ENCODE measurements around the gene HRAS.

Gene HRAS

DNA sequence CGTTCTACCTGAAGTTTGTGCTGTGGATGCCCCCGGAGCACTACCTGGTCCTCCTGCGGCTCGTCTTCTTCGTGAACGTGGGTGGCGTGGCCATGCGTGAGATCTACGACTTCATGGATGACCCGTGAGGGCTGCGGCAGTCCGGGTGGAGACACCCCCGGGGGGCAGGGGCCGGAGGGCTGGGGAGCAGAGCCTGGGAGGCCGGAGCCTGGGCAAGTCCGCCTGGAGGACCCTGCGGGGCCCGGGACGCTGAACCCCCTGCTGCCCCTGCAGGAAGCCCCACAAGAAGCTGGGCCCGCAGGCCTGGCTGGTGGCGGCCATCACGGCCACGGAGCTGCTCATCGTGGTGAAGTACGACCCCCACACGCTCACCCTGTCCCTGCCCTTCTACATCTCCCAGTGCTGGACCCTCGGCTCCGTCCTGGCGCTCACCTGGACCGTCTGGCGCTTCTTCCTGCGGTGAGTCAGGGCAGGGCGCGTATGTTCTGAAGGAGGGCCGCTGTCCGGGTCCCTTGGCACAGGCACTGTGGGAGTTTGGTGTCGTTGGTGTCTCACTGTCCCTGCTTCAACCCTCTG is 45.7 kb downstream of the HRAS start:
- TF ChIP-seq, protein P1, sequence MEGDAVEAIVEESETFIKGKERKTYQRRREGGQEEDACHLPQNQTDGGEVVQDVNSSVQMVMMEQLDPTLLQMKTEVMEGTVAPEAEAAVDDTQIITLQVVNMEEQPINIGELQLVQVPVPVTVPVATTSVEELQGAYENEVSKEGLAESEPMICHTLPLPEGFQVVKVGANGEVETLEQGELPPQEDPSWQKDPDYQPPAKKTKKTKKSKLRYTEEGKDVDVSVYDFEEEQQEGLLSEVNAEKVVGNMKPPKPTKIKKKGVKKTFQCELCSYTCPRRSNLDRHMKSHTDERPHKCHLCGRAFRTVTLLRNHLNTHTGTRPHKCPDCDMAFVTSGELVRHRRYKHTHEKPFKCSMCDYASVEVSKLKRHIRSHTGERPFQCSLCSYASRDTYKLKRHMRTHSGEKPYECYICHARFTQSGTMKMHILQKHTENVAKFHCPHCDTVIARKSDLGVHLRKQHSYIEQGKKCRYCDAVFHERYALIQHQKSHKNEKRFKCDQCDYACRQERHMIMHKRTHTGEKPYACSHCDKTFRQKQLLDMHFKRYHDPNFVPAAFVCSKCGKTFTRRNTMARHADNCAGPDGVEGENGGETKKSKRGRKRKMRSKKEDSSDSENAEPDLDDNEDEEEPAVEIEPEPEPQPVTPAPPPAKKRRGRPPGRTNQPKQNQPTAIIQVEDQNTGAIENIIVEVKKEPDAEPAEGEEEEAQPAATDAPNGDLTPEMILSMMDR (IDR thresholded peaks at IDR 0.05; ENCODE audit: low read depth, low read length): no peak
- no peak overlapping the region for H3K4me3 ChIP-seq (ENCODE audit: low read depth, low read length)

DNA sequence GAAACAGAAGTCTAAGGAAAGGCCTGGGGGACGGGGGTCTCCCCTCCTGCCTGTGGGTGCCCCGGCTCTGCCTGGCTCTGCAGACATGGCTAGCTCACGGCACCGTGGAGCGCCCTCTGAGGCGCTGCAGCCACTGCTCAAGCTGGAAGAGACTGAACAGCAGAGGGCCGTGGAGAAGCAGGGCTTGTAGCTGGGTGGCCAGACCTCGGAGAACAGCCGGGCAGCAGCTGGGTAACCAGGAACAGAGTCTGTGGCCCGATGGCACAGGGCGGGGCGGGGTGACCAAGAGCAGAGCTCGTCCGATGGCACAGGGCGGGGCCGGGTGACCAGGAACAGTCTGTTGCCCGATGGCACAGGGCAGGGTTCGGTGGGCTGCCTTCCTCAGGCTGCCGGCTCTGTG is 46.4 kb downstream of the HRAS start:
- no peak overlapping the region for H3K4me3 ChIP-seq (ENCODE audit: low read depth, low read length)
- TF ChIP-seq, protein P1 (IDR thresholded peaks at IDR 0.05; ENCODE audit: low read depth, low read length): no peak

DNA sequence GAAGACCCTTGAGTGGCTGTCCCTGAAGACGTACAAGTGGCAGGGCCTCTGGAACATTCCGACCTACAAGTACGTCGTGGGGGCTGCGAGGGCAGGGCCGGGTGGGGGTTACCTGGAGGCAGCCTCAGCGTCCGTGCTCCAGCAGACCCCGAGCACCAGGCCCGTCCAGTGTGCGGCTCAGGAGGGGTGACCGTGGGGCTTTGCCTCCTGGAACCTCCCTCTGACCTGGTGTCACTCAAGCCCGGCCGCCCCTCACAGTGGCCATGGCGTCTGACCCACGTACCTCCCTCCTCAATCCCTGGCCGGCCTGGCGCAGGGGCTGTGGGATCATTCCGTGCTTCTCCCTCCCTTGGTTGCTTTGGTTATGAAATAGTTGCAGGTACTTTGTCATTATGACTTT is 46.8 kb downstream of the HRAS start:
- TF ChIP-seq, protein P1 (IDR thresholded peaks at IDR 0.05; ENCODE audit: low read depth, low read length): no peak

GRCh38 chr11:488062-488461 is 47.3 kb downstream of the HRAS start:
- no peak overlapping the region for H3K4me3 ChIP-seq (ENCODE audit: low read depth, low read length)
- TF ChIP-seq, protein P1 (IDR thresholded peaks at IDR 0.05; ENCODE audit: low read depth, low read length): no peak

More for the DNA sequence above, 46.8 kb downstream of the HRAS start:
- no peak overlapping the region for H3K4me3 ChIP-seq (ENCODE audit: low read depth, low read length)

DNA sequence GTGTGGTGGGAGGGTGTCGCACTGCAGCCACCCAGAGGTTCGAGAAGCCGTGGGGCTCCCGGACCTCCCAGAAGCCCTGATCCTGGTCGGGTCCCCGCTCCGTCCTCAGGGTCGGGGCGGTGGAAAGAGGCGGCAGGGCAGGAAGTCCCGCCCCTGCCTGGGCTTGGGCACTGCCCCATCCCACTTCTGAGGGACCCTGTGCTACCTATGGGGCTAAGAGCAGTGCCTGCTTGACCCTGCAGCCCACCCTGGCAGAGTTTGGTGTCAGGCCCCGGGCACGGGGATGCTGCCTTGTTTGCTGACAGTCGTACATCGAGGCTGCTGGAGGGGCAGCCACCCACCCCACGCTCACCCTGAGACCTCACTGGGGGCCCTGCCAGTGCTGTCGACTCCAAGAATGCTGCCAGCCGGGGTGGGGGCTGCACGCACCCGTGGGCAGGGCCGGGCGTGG is 47.8 kb downstream of the HRAS start:
- TF ChIP-seq, protein P1 (IDR thresholded peaks at IDR 0.05; ENCODE audit: low read depth, low read length): no peak
- H3K4me3 ChIP-seq (ENCODE audit: low read depth, low read length): no peak overlapping the region

- no peak overlapping the region for H3K4me3 ChIP-seq (ENCODE audit: low read depth, low read length)
- TF ChIP-seq, protein P1 (IDR thresholded peaks at IDR 0.05; ENCODE audit: low read depth, low read length): no peak
Observed at GRCh38 chr11:486189-486588, 49.2 kb downstream of the HRAS start.

DNA sequence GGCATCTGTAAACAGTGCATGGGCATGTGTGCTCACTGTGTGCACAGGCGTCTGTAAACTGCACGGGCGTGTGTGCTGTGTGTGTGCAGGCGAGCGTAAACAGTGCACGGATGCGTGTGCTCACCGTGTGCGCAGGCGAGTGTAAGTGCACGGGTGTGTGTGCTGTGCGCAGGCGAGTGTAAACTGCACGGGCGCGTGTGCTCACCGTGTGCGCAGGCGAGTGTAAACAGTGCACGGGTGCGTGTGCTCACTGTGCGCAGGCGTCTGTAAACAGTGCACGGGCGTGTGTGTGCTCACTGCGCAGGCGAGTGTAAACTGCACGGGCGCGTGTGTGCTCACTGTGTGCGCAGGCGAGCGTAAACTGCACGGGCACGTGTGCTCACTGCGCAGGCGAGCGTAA is 50.8 kb downstream of the HRAS start:
- no peak overlapping the region for H3K4me3 ChIP-seq (ENCODE audit: low read depth, low read length)
- TF ChIP-seq, protein P1 (IDR thresholded peaks at IDR 0.05; ENCODE audit: low read depth, low read length): no peak

All from WI38 (cell line).